Activated CD8-positive, alpha-beta T cell treated with anti-CD3 and anti-CD28 coated beads, Interleukin-2, amount 10 ng/mL, durations not matched to agents 7 days and 5 days (primary cell): ENCODE results near the gene WHRN. TPM values are rescaled to one million over a fixed set of nuclear protein-coding genes. Genes with fewer than 3 reads are reported as not detected.

Experiments used
- ATAC-seq: fragments of 150-1000 bp; cut with Tn5 transposase; one replicate; pipeline ENCODE4 v1.10.0; 2021; ENCODE audit warnings: moderate library complexity
- CTCF ChIA-PET: fragments of 350-600 bp; sonication (Branson Sonifier 250); formaldehyde crosslinking; loops from one replicate; lab custom pipeline; 2021; ENCODE audit warnings: antibody characterized with exemption; lab: Charles Lee
- POLR2A ChIA-PET: fragments of 350-600 bp; sonication (Branson Sonifier 250); formaldehyde crosslinking; loops from one replicate; lab custom pipeline; 2021; ENCODE audit warnings: antibody characterized with exemption; lab: Charles Lee
- DNase-seq: peaks from one replicate; pipeline ENCODE4 v3.0.0-alpha.2; 2020
- H3K27ac Mint-ChIP-seq: one replicate; pipeline ENCODE4 v1.8.0; 2021; ENCODE audit warnings: mild to moderate bottlenecking, mixed read lengths
- H3K27me3 Mint-ChIP-seq: one replicate; pipeline ENCODE4 v1.8.0; 2021; ENCODE audit warnings: low read depth, mixed read lengths
- H3K36me3 Mint-ChIP-seq: one replicate; pipeline ENCODE4 v1.8.0; 2021; ENCODE audit warnings: low read depth, mixed read lengths
- H3K4me1 Mint-ChIP-seq: one replicate; pipeline ENCODE4 v1.8.0; 2021; ENCODE audit warnings: low read depth, mixed read lengths
- H3K4me3 Mint-ChIP-seq: one replicate; pipeline ENCODE4 v1.8.0; 2021; ENCODE audit warnings: mild to moderate bottlenecking, mixed read lengths
- H3K9me3 Mint-ChIP-seq: one replicate; pipeline ENCODE4 v1.8.0; 2022; ENCODE audit warnings: mixed read lengths; ENCODE audit not compliant: insufficient read depth
- total RNA-seq, 2 experiments: library from RNA; stranded (reverse); gene quantifications; one replicate each; pipeline ENCODE4 v1.2.3, GENCODE V29; 2021

Gene WHRN
- total RNA-seq, 2 experiments from 2014 or later: 2.6 to 4.1 TPM

DNA sequence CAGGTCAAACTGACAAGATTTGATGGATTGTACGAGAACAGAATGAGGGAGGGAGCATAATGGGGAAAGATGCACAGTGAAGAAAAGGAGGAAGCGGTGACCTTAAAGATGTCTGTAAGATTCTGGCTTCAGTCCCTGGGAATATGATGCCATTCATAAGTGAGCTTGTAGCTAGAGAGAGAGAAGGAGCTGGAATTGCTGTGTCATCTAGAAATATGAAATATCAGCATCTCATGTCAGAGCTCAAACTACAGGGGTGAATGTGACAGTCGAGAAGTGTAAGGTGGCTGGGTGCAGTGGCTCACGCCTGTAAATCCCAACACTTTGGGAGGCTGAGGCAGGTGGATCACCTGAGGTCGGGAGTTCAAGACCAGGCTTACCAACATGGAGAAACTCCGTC, 24.0 kb upstream of the WHRN start:
- DNase-seq: no peak
- no peaks in the 10 kb centered on the region for H3K9me3 Mint-ChIP-seq
- CTCF ChIA-PET: interaction anchor here (1.1 to 2.3 kb wide), 2 partner anchors 124 kb away, joined by 3 to 5 read pairs; no protein-coding TSS in a partner anchor
- POLR2A ChIA-PET: interaction anchor here (1.3 kb wide), 1 partner anchor 11 kb away, joined by 3 read pairs; no protein-coding TSS in a partner anchor
- H3K4me1 Mint-ChIP-seq: no peaks in the 10 kb centered on the region
- H3K27me3 Mint-ChIP-seq: peaks cover 21% of the 10 kb centered on the region
- H3K27ac Mint-ChIP-seq: no peak overlapping the region
- ATAC-seq: no peak
- no peak overlapping the region for H3K4me3 Mint-ChIP-seq
- no peaks in the 10 kb centered on the region for H3K36me3 Mint-ChIP-seq

DNA sequence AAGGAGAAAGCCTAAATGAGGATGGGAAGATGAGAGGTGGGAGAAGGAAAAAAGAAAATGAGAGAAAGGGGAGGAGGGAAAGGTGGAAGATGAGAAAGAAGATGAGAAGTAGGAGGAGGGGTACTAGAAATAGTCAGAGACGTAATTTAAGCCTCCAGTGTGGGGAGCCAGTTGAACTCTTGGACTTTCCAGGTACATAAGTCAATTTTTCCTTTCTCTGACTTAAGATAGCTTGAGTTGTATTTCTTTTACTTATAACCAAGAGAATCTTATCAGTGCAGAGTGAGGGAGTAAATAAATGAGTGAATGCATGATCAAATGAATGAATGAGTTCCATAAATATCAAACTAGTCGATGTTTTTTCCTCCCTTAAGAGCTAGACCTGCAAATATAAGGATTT, 21.5 kb upstream of the WHRN start:
- CTCF ChIA-PET: interaction anchor here (1.0 to 2.2 kb wide), 2 partner anchors 20 to 121 kb away, joined by 3 to 5 read pairs; no protein-coding TSS in a partner anchor
- no peak overlapping the region for H3K4me3 Mint-ChIP-seq
- H3K4me1 Mint-ChIP-seq: no peaks in the 10 kb centered on the region
- H3K36me3 Mint-ChIP-seq: no peaks in the 10 kb centered on the region
- ATAC-seq: no peak
- POLR2A ChIA-PET: no interaction called here
- H3K9me3 Mint-ChIP-seq: no peaks in the 10 kb centered on the region
- no peak overlapping the region for H3K27ac Mint-ChIP-seq
- peaks cover 36% of the 10 kb centered on the region for H3K27me3 Mint-ChIP-seq
- DNase-seq: no peak

DNA sequence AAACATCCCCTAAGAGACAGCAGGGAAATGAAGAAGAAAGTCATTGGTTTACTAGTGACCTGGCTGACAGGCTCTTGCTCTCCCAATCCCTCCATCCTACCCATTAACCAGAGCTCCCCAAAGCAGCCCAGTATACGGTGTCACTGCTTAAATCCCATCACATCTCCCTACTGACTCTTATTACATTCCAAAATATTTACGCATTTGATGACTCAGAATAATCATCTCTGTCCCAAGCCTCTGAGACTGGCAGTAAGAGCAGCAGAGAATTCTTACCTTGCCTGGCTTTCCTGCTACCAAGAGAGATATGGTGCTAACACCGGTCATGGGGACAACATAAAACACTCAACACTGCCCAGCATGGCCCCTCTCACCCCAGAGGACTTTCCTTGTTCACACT, 20.2 kb upstream of the WHRN start:
- ATAC-seq (no peak), DNase-seq (no peak)
- Mint-ChIP-seq H3K9me3 (no peaks in the 10 kb centered on the region), H3K4me3 (no peak overlapping the region), H3K27me3 (peaks cover 43% of the 10 kb centered on the region), H3K27ac (no peak overlapping the region), H3K4me1 (no peaks in the 10 kb centered on the region), H3K36me3 (no peaks in the 10 kb centered on the region)
- ChIA-PET POLR2A (no interaction called here), CTCF (interaction anchor here (1.3 kb wide), 1 partner anchor 128 kb away, joined by 3 read pairs; no protein-coding TSS in a partner anchor)

DNA sequence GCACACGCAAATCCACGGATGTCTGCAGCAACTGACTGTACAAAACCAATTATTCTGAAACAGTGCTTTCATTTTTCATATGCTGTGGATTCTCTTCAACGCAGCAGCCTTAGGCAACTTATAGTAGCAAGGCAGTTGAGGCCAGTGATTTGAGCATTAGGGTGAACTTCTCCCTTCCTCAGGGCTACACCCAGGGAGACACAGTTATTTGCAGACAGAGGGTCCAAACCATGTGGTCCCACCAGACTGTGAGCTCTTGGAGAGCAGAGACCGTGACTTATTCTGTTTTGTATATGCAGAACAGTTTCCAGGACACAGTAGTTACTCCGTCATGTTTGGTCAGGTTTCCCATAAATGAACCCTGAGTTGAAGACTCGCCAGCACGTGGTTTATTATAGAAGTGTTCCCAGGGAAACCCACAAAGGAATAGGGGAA, 19.0 kb upstream of the WHRN start:
- H3K4me1 Mint-ChIP-seq: no peaks in the 10 kb centered on the region
- peaks cover 46% of the 10 kb centered on the region for H3K27me3 Mint-ChIP-seq
- ChIA-PET POLR2A (no interaction called here), CTCF (no interaction called here)
- H3K4me3 Mint-ChIP-seq: no peak overlapping the region
- no peaks in the 10 kb centered on the region for H3K36me3 Mint-ChIP-seq
- H3K9me3 Mint-ChIP-seq: no peaks in the 10 kb centered on the region
- ATAC-seq (no peak), DNase-seq (no peak)
- no peak overlapping the region for H3K27ac Mint-ChIP-seq

DNA sequence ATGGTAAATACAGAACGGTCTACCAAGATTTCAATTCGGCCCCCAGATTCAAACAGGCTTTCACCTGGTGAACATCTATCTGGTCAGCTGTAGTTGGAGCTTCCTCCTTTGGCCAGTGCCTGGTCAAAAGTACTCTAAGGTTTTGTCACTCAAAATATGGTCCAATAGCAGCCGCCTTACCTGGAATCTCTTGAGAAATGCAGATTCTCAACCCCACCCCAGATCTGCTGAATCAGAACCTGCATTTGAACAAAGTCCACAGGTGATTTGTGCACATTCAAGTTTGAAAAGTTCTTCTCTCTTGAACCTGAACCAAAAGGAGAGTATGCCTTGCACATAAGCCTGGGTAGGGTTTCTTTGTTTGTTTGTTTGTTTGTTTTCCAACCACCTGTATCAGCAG, 17.6 kb upstream of the WHRN start:
- Mint-ChIP-seq H3K9me3 (no peaks in the 10 kb centered on the region), H3K36me3 (no peaks in the 10 kb centered on the region), H3K27ac (no peak overlapping the region), H3K4me1 (peaks cover 8% of the 10 kb centered on the region), H3K4me3 (no peak overlapping the region), H3K27me3 (peaks cover 42% of the 10 kb centered on the region)
- ATAC-seq (no peak), DNase-seq (no peak)
- ChIA-PET POLR2A (no interaction called here), CTCF (no interaction called here)

DNA sequence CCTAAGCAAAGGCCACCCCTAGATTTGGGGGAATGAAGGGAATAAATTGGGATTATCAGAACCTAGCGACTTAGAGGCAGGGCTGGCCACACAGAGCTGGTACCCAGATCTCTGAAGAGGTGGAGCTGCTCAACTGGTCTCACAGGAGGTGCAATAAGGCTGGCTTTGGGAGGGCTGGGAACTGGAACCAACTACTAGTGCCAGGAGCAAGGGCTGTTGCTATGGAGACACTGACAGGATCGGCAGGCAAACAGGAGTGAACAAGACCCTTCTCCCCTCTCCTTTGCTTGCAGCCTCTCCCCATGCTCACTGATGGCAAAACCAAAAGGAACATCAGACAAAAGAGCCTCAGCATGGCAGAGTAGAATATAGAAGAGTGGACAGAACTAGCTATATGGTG, 17.0 kb upstream of the WHRN start:
- H3K4me1 Mint-ChIP-seq: peaks cover 8% of the 10 kb centered on the region
- H3K27ac Mint-ChIP-seq: no peak overlapping the region
- H3K9me3 Mint-ChIP-seq: no peaks in the 10 kb centered on the region
- no peak overlapping the region for H3K4me3 Mint-ChIP-seq
- DNase-seq: no peak
- CTCF ChIA-PET: interaction anchor here (0.7 kb wide), 1 partner anchor 37 kb away, joined by 3 read pairs; no protein-coding TSS in a partner anchor
- no peak for ATAC-seq
- POLR2A ChIA-PET: no interaction called here
- H3K27me3 Mint-ChIP-seq: peaks cover 38% of the 10 kb centered on the region
- no peaks in the 10 kb centered on the region for H3K36me3 Mint-ChIP-seq

DNA sequence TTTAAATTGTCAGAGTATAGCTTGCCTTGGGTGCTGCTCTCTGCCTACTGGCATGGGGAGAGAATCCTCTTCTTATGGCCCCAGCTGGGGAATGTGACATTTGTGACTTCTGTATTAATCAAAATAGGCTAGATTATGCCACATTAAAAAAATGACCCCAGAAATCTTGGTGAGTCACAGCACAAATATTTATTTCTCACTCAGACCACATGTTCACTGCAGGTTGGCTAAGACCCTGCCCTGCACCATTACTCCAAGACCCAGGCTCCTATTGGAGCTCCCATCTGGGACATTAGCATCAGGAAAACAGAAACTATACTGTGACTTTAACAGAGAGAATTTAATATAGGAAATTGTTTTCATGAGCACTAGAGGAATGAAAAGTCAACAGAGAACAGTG, 16.6 kb upstream of the WHRN start:
- Mint-ChIP-seq H3K9me3 (no peaks in the 10 kb centered on the region), H3K27me3 (peaks cover 38% of the 10 kb centered on the region), H3K4me1 (peaks cover 8% of the 10 kb centered on the region), H3K27ac (no peak overlapping the region), H3K36me3 (no peaks in the 10 kb centered on the region), H3K4me3 (no peak overlapping the region)
- no peak for DNase-seq
- POLR2A ChIA-PET: interaction anchor here (0.6 kb wide), 1 partner anchor 17 kb away, joined by 3 read pairs; no protein-coding TSS in a partner anchor
- ATAC-seq: no peak
- CTCF ChIA-PET: interaction anchor here (0.7 kb wide), 1 partner anchor 37 kb away, joined by 3 read pairs; no protein-coding TSS in a partner anchor

DNA sequence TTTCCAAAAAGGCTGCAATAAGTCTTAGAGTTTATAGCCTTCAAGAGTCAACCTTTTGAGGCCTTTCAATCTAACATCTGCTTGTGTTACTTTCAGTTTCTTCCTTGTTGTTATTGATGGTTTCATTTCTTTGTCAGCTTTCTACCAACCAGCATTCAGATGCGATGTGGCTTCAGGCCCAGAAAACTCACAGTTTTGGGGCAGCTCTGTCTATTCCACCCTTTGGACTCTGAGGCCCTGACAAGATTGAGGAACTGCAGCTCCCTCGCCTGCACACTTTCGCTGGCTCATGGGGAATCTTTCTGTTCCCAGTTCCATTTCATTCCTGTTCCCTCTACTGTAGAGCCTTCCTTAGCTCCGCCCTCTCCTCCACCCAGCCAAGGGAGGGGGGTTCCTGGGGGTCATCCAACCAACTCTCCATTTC, 13.3 kb upstream of the WHRN start:
- ATAC-seq (no peak), DNase-seq (no peak)
- no peak overlapping the region for H3K4me3 Mint-ChIP-seq
- H3K4me1 Mint-ChIP-seq: peaks cover 13% of the 10 kb centered on the region
- no peaks in the 10 kb centered on the region for H3K9me3 Mint-ChIP-seq
- H3K27me3 Mint-ChIP-seq: peaks cover 34% of the 10 kb centered on the region
- H3K27ac Mint-ChIP-seq: no peak overlapping the region
- ChIA-PET CTCF (interaction anchor here (1.5 to 3.0 kb wide), 5 partner anchors 11 to 135 kb away, joined by 3 to 17 read pairs (median 5); no protein-coding TSS in a partner anchor), POLR2A (interaction anchor here (0.5 to 1.0 kb wide), 4 partner anchors 11 to 135 kb away, joined by 3 read pairs; no protein-coding TSS in a partner anchor)
- H3K36me3 Mint-ChIP-seq: no peaks in the 10 kb centered on the region

DNA sequence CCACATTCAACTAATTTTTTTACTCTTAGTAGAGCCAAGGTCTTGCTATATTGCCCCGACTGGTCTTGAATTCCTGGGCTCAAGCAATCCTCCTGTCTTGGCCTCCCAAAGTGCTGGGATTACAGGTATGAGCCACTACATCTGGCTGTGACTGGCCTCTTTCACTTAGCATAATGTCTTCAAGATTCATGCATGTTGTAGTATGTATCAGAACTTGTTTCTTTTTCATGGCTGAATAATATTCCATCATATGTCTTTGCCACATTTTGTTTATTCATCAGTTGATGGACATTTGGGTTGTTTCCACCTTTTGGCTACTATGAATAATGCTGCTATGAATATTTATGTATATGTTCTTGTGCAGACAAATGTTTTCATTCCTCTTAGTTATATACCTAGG, 12.8 kb upstream of the WHRN start:
- no peaks in the 10 kb centered on the region for H3K36me3 Mint-ChIP-seq
- peaks cover 29% of the 10 kb centered on the region for H3K27me3 Mint-ChIP-seq
- ChIA-PET POLR2A (interaction anchor here (0.5 to 1.0 kb wide), 3 partner anchors 11 to 136 kb away, joined by 3 read pairs; no protein-coding TSS in a partner anchor), CTCF (interaction anchor here (1.5 to 3.0 kb wide), 5 partner anchors 11 to 136 kb away, joined by 3 to 17 read pairs (median 5); no protein-coding TSS in a partner anchor)
- DNase-seq (no peak), ATAC-seq (no peak)
- no peak overlapping the region for H3K4me3 Mint-ChIP-seq
- H3K9me3 Mint-ChIP-seq: no peaks in the 10 kb centered on the region
- peaks cover 18% of the 10 kb centered on the region for H3K4me1 Mint-ChIP-seq
- no peak overlapping the region for H3K27ac Mint-ChIP-seq

DNA sequence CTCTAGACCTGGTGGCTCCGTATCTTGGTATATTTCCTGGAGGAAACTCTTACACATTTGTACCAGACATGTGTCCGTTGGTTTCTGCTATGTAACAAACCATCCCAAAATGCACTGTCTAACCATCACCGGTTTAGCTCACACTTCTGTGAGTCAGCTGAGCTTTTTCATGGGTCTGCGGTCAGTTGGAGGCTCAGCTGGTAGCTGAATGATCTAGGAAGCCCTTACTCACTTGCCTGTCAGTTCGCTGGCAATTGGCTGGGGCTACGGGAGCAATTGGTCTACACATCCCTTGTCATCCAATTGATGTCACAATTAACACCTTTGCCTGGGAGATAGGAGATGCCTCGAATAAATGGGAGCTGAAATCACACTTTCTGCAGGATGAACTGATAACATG, 11.6 kb upstream of the WHRN start:
- H3K36me3 Mint-ChIP-seq: no peaks in the 10 kb centered on the region
- H3K4me1 Mint-ChIP-seq: peaks cover 20% of the 10 kb centered on the region
- ChIA-PET CTCF (interaction anchor here (1.0 to 2.0 kb wide), 2 partner anchors 10 to 111 kb away, joined by 3 to 10 read pairs; no protein-coding TSS in a partner anchor), POLR2A (no interaction called here)
- no peak overlapping the region for H3K27ac Mint-ChIP-seq
- no peak for ATAC-seq
- peaks cover 20% of the 10 kb centered on the region for H3K27me3 Mint-ChIP-seq
- no peak overlapping the region for H3K4me3 Mint-ChIP-seq
- H3K9me3 Mint-ChIP-seq: no peaks in the 10 kb centered on the region
- DNase-seq: no peak

DNA sequence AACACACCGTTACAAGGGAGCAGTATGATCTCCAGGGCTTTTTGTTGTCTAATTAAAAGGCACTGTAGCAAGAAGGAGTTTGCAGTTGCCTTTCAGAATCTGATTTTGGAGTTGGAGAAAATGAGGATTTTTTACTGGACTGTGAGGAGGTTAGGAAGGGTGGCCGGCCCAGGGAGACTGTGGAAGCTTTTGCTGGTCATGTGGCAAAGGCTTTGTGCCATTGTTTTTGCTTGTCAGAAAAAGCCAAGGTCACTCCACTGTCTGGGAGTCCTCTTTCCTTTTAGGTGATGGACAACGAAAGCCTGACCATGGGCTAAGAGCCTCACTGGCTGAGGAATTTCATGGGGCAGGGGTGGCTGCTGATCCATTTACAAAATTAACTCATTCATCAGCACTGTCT, 10.3 kb upstream of the WHRN start:
- no peak overlapping the region for H3K4me3 Mint-ChIP-seq
- POLR2A ChIA-PET: no interaction called here
- CTCF ChIA-PET: interaction anchor here (2.0 kb wide), 1 partner anchor 8 kb away, joined by 10 read pairs; no protein-coding TSS in a partner anchor

DNA sequence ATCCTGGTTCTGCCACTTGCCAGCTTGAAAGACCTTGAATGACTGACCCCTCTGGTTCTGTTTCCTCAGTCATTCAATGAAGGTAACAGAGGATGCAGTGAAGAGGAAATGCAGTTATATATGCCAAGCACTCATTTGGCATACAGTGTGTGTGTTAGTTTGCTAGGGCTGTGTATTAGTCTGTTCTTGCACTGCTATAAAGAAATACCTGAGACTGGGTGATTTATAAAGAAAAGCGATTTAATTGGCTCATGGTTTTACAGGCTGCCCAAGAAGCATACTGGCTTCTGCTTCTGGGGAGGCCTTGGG, 8.6 kb upstream of the WHRN start:
- Mint-ChIP-seq H3K27ac (no peak overlapping the region), H3K27me3 (peaks cover 26% of the 10 kb centered on the region), H3K4me1 (peaks cover 20% of the 10 kb centered on the region), H3K9me3 (no peaks in the 10 kb centered on the region), H3K4me3 (no peak overlapping the region), H3K36me3 (no peaks in the 10 kb centered on the region)
- ATAC-seq: no peak
- no peak for DNase-seq
- POLR2A ChIA-PET: interaction anchor here (0.6 kb wide), 1 partner anchor 42 kb away, joined by 5 read pairs; no protein-coding TSS in a partner anchor
- CTCF ChIA-PET: interaction anchor here (1.0 to 1.1 kb wide), 2 partner anchors 108 to 139 kb away, joined by 3 to 4 read pairs; no protein-coding TSS in a partner anchor

More for the DNA sequence above, 10.3 kb upstream of the WHRN start:
- Mint-ChIP-seq H3K9me3 (no peaks in the 10 kb centered on the region), H3K27ac (no peak overlapping the region), H3K27me3 (peaks cover 16% of the 10 kb centered on the region), H3K4me1 (peaks cover 20% of the 10 kb centered on the region), H3K36me3 (no peaks in the 10 kb centered on the region)
- ATAC-seq (no peak), DNase-seq (no peak)
